VCaP (cell line): Measurements from ENCODE around the gene TRIM71.

ENCODE experiments used
- H3K27ac ChIP-seq: fragments of 450-650 bp; 2 replicates; pipeline ENCODE4 v1.5.1; 2017
- TF ChIP-seq, protein P1 (sequence below): fragments of 450-650 bp; conservative IDR thresholded peaks from 2 replicates; pipeline ENCODE4 v1.5.1; 2017; ENCODE audit warnings: mild to moderate bottlenecking, moderate library complexity

Gene TRIM71

DNA sequence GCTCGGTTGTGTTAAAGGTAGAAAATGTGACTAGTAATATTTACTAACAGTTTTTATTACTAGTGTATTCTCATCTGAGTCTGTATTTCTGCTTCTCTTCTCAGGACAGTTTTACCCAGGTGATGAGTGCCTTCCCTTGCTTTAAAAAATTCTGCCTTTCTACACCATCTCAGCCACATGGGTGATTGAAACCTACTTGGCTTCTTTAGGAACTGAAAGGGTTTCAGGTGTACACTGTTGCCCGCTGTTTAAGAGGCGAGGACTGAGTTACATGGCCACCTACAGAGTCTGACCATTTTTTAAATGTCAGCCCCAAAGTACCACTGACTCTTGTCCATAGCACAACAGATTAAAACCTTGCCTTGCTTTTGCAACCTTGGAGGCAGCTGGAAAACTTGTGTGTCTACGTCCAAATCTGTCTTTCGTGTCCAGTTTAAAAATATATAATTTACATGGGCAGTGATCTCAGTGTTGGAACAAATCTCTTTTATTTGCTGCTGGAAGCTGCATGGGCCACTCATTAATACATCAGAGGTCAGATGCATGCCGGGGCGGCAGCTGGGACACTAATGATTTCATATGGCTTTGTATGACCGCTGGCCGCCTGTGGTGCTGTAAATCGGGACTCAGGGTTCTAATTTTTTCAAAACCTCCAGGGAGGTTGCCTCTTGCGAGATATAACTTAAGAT lies 44.6 kb downstream of the TRIM71 start:
- no peak overlapping the region for H3K27ac ChIP-seq
- TF ChIP-seq, protein P1, sequence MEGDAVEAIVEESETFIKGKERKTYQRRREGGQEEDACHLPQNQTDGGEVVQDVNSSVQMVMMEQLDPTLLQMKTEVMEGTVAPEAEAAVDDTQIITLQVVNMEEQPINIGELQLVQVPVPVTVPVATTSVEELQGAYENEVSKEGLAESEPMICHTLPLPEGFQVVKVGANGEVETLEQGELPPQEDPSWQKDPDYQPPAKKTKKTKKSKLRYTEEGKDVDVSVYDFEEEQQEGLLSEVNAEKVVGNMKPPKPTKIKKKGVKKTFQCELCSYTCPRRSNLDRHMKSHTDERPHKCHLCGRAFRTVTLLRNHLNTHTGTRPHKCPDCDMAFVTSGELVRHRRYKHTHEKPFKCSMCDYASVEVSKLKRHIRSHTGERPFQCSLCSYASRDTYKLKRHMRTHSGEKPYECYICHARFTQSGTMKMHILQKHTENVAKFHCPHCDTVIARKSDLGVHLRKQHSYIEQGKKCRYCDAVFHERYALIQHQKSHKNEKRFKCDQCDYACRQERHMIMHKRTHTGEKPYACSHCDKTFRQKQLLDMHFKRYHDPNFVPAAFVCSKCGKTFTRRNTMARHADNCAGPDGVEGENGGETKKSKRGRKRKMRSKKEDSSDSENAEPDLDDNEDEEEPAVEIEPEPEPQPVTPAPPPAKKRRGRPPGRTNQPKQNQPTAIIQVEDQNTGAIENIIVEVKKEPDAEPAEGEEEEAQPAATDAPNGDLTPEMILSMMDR = no peak

DNA sequence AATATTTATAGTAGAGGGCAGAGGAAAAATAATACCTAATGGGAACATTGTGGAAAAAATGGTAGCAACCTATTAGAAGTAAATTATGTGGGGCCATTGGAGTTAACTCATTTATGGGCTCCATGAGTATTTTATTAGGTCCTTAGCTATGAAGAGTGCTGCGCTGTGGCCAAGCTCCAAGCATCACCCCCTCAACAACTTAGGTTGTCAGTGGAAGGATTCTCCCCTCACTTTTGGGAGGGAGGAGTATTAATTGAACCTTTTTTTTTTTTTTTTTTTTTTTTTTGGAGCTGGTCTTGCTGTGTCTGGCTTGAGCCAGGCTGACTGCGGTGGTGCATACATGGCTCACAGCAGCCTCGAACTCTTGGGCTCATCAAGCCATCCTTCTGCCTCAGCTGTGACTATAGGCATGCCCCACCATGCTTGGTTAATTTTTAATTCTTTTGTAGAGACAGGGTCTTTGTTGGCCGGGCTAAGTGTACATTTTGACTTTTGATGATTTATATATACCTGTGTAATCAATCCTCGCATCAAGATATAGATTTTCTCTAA lies 45.2 kb downstream of the TRIM71 start:
- TF ChIP-seq, protein P1 = no peak
- H3K27ac ChIP-seq = no peak overlapping the region

DNA sequence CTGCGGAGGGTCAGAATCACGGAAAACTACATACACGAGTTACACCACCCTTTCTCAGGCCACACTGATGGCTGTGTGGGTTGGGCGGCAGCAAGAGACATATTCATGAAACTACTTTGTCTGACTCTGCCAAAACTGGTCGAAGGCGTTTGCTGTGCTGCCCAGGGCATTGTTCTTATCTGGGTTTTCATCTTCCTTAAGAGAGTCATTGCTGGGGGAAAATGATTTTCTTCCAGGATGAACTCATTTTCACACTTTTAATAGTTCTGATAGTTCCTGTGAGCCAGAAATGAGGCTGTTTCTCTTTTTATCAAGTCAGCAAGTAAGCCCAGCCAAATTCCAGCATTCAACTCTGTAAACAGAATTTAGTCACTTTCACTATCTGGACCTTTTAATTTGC lies 47.6 kb downstream of the TRIM71 start:
- no peak overlapping the region for H3K27ac ChIP-seq
- TF ChIP-seq, protein P1 = no peak

DNA sequence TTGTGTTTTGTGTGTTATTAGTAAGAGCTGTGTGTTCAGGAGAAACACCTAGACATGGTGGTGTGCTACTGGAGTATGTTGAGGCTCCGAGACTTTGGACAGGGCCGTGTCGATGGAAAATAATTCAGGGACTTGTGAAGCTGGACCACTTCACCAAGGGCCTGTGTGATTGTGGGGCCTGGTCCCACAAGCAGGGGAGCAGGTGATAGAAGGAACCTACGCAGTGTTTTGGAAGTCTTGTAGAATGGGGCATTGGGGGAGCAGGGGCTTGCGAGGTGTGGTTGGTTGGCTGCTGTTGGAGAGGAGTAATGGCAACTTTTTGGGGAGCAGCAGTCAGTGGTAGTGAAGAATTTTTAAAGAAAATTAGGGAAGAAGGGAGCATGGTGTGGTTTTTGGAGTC lies 48.7 kb downstream of the TRIM71 start:
- TF ChIP-seq, protein P1 = no peak
- H3K27ac ChIP-seq = no peak overlapping the region

DNA sequence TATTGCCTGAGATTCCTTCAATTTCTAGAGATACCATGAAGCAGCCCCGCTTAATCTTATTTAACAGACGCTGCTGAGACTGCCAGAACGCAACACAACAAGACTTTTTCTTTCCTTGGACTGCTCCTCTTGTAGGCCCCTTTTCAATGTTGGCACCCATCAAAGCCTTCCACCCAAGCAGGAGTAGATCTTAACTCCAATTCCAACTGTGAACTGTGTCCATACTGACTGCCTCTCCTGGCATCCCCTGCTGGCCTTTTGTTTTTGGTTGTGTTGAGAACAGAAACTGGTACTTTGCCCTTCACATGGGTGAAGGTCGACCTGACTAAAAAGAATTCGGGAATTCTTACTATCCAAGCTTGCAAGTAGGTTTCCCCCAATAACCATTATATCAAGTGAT lies 50.2 kb downstream of the TRIM71 start:
- TF ChIP-seq, protein P1 = no peak
- H3K27ac ChIP-seq = no peak overlapping the region

DNA sequence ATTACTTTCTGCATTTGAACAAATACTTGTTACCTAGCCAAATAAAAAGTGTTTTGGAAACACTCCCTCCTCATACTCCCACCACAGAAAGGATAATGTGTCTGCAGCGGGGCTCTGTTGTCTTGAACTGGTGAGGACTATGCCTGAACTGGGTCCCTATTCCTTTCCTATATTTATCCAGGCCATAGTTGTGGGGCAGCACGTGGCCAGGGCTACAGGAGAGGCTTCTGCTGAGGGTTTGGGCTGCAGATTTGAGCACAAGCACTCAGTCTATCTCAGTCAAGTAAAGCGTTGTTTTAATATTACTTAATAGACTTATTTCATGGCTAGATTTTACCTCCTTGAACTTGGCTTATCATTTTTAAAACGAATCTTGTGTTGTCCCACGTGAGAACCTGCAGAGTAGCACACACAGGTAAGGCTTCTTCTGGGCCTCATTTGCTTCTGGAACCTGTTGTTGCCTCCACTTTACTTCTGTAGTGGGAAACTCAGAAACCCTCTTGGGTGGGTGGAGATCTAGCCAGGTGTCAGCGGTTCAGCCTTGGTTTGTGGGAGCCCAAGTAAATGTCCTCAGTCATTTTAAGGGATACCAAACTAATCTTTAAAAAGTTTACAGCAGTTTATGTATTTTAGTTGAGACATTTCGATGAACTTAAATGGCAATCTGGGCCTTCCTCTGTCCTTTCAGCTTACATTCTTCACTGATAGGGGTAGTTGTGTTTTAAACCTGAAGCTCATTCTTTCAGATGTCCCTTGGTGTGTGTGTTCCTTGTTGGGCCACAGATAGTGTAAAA lies 51.1 kb downstream of the TRIM71 start:
- TF ChIP-seq, protein P1 = no peak
- H3K27ac ChIP-seq = no peak overlapping the region

DNA sequence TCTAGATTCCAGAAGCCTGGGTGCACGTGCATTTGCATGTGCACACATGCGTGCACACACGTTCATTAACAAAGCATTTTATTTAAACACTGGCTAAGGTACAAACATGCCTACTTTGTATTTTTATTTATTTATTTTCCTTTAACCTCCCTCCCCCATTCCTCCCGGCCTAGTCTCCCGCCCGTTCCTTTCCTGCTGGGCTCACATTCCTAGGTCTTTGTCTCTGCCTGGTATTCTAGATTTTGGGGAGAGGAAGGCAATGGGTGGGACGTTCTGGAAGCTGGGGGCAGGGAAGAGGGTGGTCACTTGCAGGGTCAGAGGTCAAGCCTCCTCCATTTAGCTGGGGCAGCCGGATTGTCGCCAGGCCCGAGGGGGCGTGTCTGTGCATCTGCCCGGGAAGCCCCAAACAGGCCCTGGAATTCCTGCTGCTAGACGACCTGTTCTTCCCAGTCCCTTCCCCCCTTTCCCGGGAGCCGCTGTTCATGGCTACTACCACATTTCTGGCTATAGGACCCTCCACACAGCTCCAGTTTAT lies 51.8 kb downstream of the TRIM71 start:
- H3K27ac ChIP-seq = no peak overlapping the region
- TF ChIP-seq, protein P1 = no peak
